Mesendoderm (in vitro differentiated cells): ENCODE measurements around the gene XAB2.

Experiments
- DNase-seq: peaks from one replicate; pipeline ENCODE4 v3.0.0; 2013
- H2AK5ac ChIP-seq: 2 replicates; pipeline ENCODE4 v1.6.1; 2013; ENCODE audit warnings: low read length, inconsistent platforms
- H2BK120ac ChIP-seq: 2 replicates; pipeline ENCODE4 v1.6.1; 2013; ENCODE audit warnings: low read depth, mild to moderate bottlenecking, low read length, moderate library complexity, mixed read lengths
- H2BK15ac ChIP-seq: replicated peaks from 2 replicates; pipeline ENCODE4 v1.6.1; 2013; ENCODE audit warnings: low read depth, mild to moderate bottlenecking, moderate library complexity
- H2BK5ac ChIP-seq: 2 replicates; pipeline ENCODE4 v1.6.1; 2013; ENCODE audit warnings: low read length, inconsistent platforms
- H3K18ac ChIP-seq: 2 replicates; pipeline ENCODE4 v1.6.1; 2013; ENCODE audit warnings: mild to moderate bottlenecking, low read length, mixed read lengths
- H3K23ac ChIP-seq: one replicate; pipeline ENCODE4 v1.6.1; 2013; ENCODE audit warnings: low read length
- H3K27ac ChIP-seq: 2 replicates; pipeline ENCODE4 v1.5.1; 2013; ENCODE audit warnings: low read depth, mild to moderate bottlenecking, inconsistent platforms, low read length, moderate library complexity
- H3K27me3 ChIP-seq: 2 replicates; pipeline ENCODE4 v1.6.1; 2013; ENCODE audit warnings: low read length, control low read depth, mild to moderate bottlenecking, inconsistent platforms; ENCODE audit not compliant: insufficient read depth, poor library complexity
- H3K36me3 ChIP-seq: 2 replicates; pipeline ENCODE4 v1.6.1; 2013; ENCODE audit warnings: low read length, inconsistent platforms; ENCODE audit not compliant: control insufficient read depth, insufficient read depth
- H3K4ac ChIP-seq: one replicate; pipeline ENCODE4 v1.6.1; 2013; ENCODE audit warnings: low read depth, mild to moderate bottlenecking, low read length, moderate library complexity
- H3K4me1 ChIP-seq: 2 replicates; pipeline ENCODE4 v1.6.1; 2013; ENCODE audit warnings: low read depth, low read length, inconsistent platforms; ENCODE audit not compliant: control insufficient read depth
- H3K4me2 ChIP-seq: 2 replicates; pipeline ENCODE4 v1.6.1; 2013; ENCODE audit warnings: low read length
- H3K4me3 ChIP-seq: 2 replicates; pipeline ENCODE4 v1.5.1; 2013; ENCODE audit warnings: mild to moderate bottlenecking, low read length
- H3K56ac ChIP-seq: one replicate; pipeline ENCODE4 v1.6.1; 2013; ENCODE audit warnings: low read length
- H3K79me1 ChIP-seq: 2 replicates; pipeline ENCODE4 v1.6.1; 2013; ENCODE audit warnings: low read length, inconsistent platforms
- H3K79me2 ChIP-seq: 2 replicates; pipeline ENCODE4 v1.6.1; 2013; ENCODE audit warnings: mild to moderate bottlenecking, low read length; ENCODE audit not compliant: control insufficient read depth, insufficient read depth
- H3K9ac ChIP-seq: 2 replicates; pipeline ENCODE4 v1.6.1; 2013; ENCODE audit warnings: low read length, inconsistent platforms
- H4K5ac ChIP-seq: one replicate; pipeline ENCODE4 v1.6.1; 2013; ENCODE audit warnings: low read length
- H4K8ac ChIP-seq: one replicate; pipeline ENCODE4 v1.6.1; 2013; ENCODE audit warnings: low read depth, mild to moderate bottlenecking, control low read depth, low read length, moderate library complexity
- WGBS: extraction: QIAGEN DNeasy Blood & Tissue Kit; methylation state at CpG from one replicate; pipeline ENCODE4 v1.1.7; 2013; ENCODE audit warnings: low lambda C conversion rate, missing lambda C conversion rate; ENCODE audit not compliant: insufficient coverage; ENCODE audit errors: extremely low coverage; 5-methylcytosine and 5-hydroxymethylcytosine counted together

XAB2 gene

GRCh38 chr19:7655581-7655980, 26.2 kb upstream of the XAB2 start:
- no peaks in the 10 kb centered on the region for H3K79me2 ChIP-seq
- no peak overlapping the region for H2BK5ac ChIP-seq
- no peaks in the 10 kb centered on the region for H3K27me3 ChIP-seq
- H3K36me3 ChIP-seq: no peaks in the 10 kb centered on the region
- no peak overlapping the region for H3K23ac ChIP-seq
- no peak overlapping the region for H3K9ac ChIP-seq
- no peak overlapping the region for H4K5ac ChIP-seq
- H2BK15ac ChIP-seq: no peak overlapping the region
- no peak for DNase-seq
- H3K56ac ChIP-seq: no peak overlapping the region
- no CpG with 5 or more reads among the region's 8 CpGs for WGBS
- H2AK5ac ChIP-seq: no peak overlapping the region
- no peak overlapping the region for H3K4me3 ChIP-seq
- H4K8ac ChIP-seq: no peak overlapping the region
- no peak overlapping the region for H3K27ac ChIP-seq
- no peak overlapping the region for H2BK120ac ChIP-seq
- no peaks in the 10 kb centered on the region for H3K4me1 ChIP-seq
- H3K4me2 ChIP-seq: no peak overlapping the region
- H3K18ac ChIP-seq: no peak overlapping the region
- no peak overlapping the region for H3K4ac ChIP-seq
- no peaks in the 10 kb centered on the region for H3K79me1 ChIP-seq

GRCh38 chr19:7654401-7654800, 25.1 kb upstream of the XAB2 start:
- no peak overlapping the region for H2BK120ac ChIP-seq
- H3K4ac ChIP-seq: no peak overlapping the region
- no peak for DNase-seq
- WGBS: no CpG with 5 or more reads among the region's 8 CpGs
- H3K4me2 ChIP-seq: no peak overlapping the region
- H3K18ac ChIP-seq: no peak overlapping the region
- no peak overlapping the region for H2BK15ac ChIP-seq
- H3K4me3 ChIP-seq: no peak overlapping the region
- no peak overlapping the region for H3K56ac ChIP-seq
- no peaks in the 10 kb centered on the region for H3K79me2 ChIP-seq
- H3K23ac ChIP-seq: no peak overlapping the region
- no peak overlapping the region for H4K8ac ChIP-seq
- H2BK5ac ChIP-seq: no peak overlapping the region
- H3K9ac ChIP-seq: no peak overlapping the region
- no peak overlapping the region for H2AK5ac ChIP-seq
- H3K27ac ChIP-seq: no peak overlapping the region
- H4K5ac ChIP-seq: no peak overlapping the region
- H3K36me3 ChIP-seq: no peaks in the 10 kb centered on the region
- no peaks in the 10 kb centered on the region for H3K79me1 ChIP-seq
- H3K27me3 ChIP-seq: no peaks in the 10 kb centered on the region
- H3K4me1 ChIP-seq: no peaks in the 10 kb centered on the region

GRCh38 chr19:7652061-7652641, 22.8 kb upstream of the XAB2 start:
- Histone ChIP-seq H3K27ac (no peak overlapping the region), H3K23ac (no peak overlapping the region), H3K4ac (no peak overlapping the region), H3K36me3 (no peaks in the 10 kb centered on the region), H3K18ac (no peak overlapping the region), H3K4me1 (no peaks in the 10 kb centered on the region), H3K56ac (peak overlapping the region; percentile 25), H2AK5ac (no peak overlapping the region), H4K8ac (no peak overlapping the region), H2BK15ac (no peak overlapping the region), H3K79me2 (no peaks in the 10 kb centered on the region), H3K9ac (no peak overlapping the region), H3K4me3 (no peak overlapping the region), H2BK5ac (no peak overlapping the region), H4K5ac (peak overlapping the region; percentile 39), H2BK120ac (no peak overlapping the region), H3K27me3 (no peaks in the 10 kb centered on the region), H3K4me2 (peak overlapping the region; percentile 11), H3K79me1 (no peaks in the 10 kb centered on the region)
- DNase-seq: peak; percentile 89
- WGBS: no CpG with 5 or more reads among the region's 28 CpGs

- Histone ChIP-seq H2BK5ac (no peak overlapping the region), H2BK15ac (no peak overlapping the region), H3K56ac (no peak overlapping the region), H3K4me1 (no peaks in the 10 kb centered on the region), H2AK5ac (no peak overlapping the region), H3K4ac (no peak overlapping the region), H2BK120ac (no peak overlapping the region), H3K18ac (no peak overlapping the region), H3K27me3 (no peaks in the 10 kb centered on the region), H3K36me3 (no peaks in the 10 kb centered on the region), H3K4me3 (no peak overlapping the region), H3K9ac (no peak overlapping the region), H4K5ac (no peak overlapping the region), H4K8ac (no peak overlapping the region), H3K23ac (no peak overlapping the region), H3K4me2 (no peak overlapping the region), H3K79me1 (no peaks in the 10 kb centered on the region), H3K79me2 (no peaks in the 10 kb centered on the region), H3K27ac (no peak overlapping the region)
- DNase-seq: no peak
- WGBS: no CpG with 5 or more reads among the region's 2 CpGs
These were observed 20.8 kb upstream of the XAB2 start for GRCh38 chr19:7650148-7650547.

- no peak overlapping the region for H3K18ac ChIP-seq
- DNase-seq: no peak
- H3K36me3 ChIP-seq: no peaks in the 10 kb centered on the region
- no peaks in the 10 kb centered on the region for H3K79me2 ChIP-seq
- no peak overlapping the region for H3K56ac ChIP-seq
- H3K4me2 ChIP-seq: no peak overlapping the region
- H3K4ac ChIP-seq: no peak overlapping the region
- no peaks in the 10 kb centered on the region for H3K79me1 ChIP-seq
- WGBS: no CpG with 5 or more reads among the region's 15 CpGs
- H4K5ac ChIP-seq: no peak overlapping the region
- no peak overlapping the region for H3K27ac ChIP-seq
- no peak overlapping the region for H3K23ac ChIP-seq
- no peak overlapping the region for H2BK120ac ChIP-seq
- H3K4me3 ChIP-seq: no peak overlapping the region
- no peak overlapping the region for H2AK5ac ChIP-seq
- H3K4me1 ChIP-seq: no peaks in the 10 kb centered on the region
- no peak overlapping the region for H2BK15ac ChIP-seq
- no peaks in the 10 kb centered on the region for H3K27me3 ChIP-seq
- no peak overlapping the region for H4K8ac ChIP-seq
- H3K9ac ChIP-seq: no peak overlapping the region
- no peak overlapping the region for H2BK5ac ChIP-seq
These were observed 19.1 kb upstream of the XAB2 start for GRCh38 chr19:7648265-7649014.

GRCh38 chr19:7647156-7647555, 17.8 kb upstream of the XAB2 start:
- Histone ChIP-seq H4K5ac (no peak overlapping the region), H4K8ac (no peak overlapping the region), H3K4me3 (no peak overlapping the region), H3K79me2 (no peaks in the 10 kb centered on the region), H3K27ac (no peak overlapping the region), H3K23ac (no peak overlapping the region), H2BK5ac (no peak overlapping the region), H3K9ac (no peak overlapping the region), H2BK15ac (no peak overlapping the region), H2AK5ac (no peak overlapping the region), H3K27me3 (no peaks in the 10 kb centered on the region), H3K36me3 (no peaks in the 10 kb centered on the region), H3K56ac (no peak overlapping the region), H3K79me1 (no peaks in the 10 kb centered on the region), H2BK120ac (no peak overlapping the region), H3K4me1 (no peaks in the 10 kb centered on the region), H3K18ac (no peak overlapping the region), H3K4me2 (no peak overlapping the region), H3K4ac (no peak overlapping the region)
- no CpG with 5 or more reads among the region's 26 CpGs for WGBS
- DNase-seq: no peak
